ENCODE measurements around the gene TOLLIP.

TOLLIP gene

GRCh38 chr11:1258401-1259075 is 50.9 kb downstream of the TOLLIP start:
- DNase-seq (ENCODE audit: low read depth), result no peak
- no peak overlapping the region for H3K4me3 ChIP-seq (ENCODE audit: low read length)
- TF ChIP-seq CTCF (conservative IDR thresholded peaks at IDR 0.05; ENCODE audit: low read length), result no peak

GRCh38 chr11:1257916-1258315 is 51.5 kb downstream of the TOLLIP start:
- DNase-seq (ENCODE audit: low read depth), result no peak

GRCh38 chr11:1257366-1257765 is 52.1 kb downstream of the TOLLIP start:
- DNase-seq (ENCODE audit: low read depth), result no peak
- no peak overlapping the region for H3K4me3 ChIP-seq (ENCODE audit: low read length)
- TF ChIP-seq CTCF (conservative IDR thresholded peaks at IDR 0.05; ENCODE audit: low read length), result no peak

More at GRCh38 chr11:1257916-1258315, 51.5 kb downstream of the TOLLIP start:
- no peak for TF ChIP-seq CTCF (conservative IDR thresholded peaks at IDR 0.05; ENCODE audit: low read length)
- no peak overlapping the region for H3K4me3 ChIP-seq (ENCODE audit: low read length)

GRCh38 chr11:1256257-1257045 is 53.0 kb downstream of the TOLLIP start:
- DNase-seq (ENCODE audit: low read depth), result no peak
- H3K4me3 ChIP-seq (ENCODE audit: low read length), result no peak overlapping the region
- no peak for TF ChIP-seq CTCF (conservative IDR thresholded peaks at IDR 0.05; ENCODE audit: low read length)

- no peak for TF ChIP-seq CTCF (conservative IDR thresholded peaks at IDR 0.05; ENCODE audit: low read length)
- no peak for DNase-seq (ENCODE audit: low read depth)
- H3K4me3 ChIP-seq (ENCODE audit: low read length), result no peak overlapping the region
These were observed 54.3 kb downstream of the TOLLIP start for GRCh38 chr11:1255151-1255550.

GRCh38 chr11:1254733-1255132 is 54.7 kb downstream of the TOLLIP start:
- no peak overlapping the region for H3K4me3 ChIP-seq (ENCODE audit: low read length)
- DNase-seq (ENCODE audit: low read depth), result no peak
- TF ChIP-seq CTCF (conservative IDR thresholded peaks at IDR 0.05; ENCODE audit: low read length), result no peak

Data from AG10803 (cell line).